GM18498 (cell line): ENCODE measurements around the gene LIMS2.
A peak's percentile ranks its signal among the peaks of the same experiment; 100 is the strongest.

Experiments
- ATAC-seq: cut with Tn5 transposase; IDR thresholded peaks from one replicate; pipeline ENCODE4 v1.9.1; 2021; ENCODE audit warnings: mild to moderate bottlenecking, moderate library complexity; ENCODE audit not compliant: unreplicated experiment

Gene LIMS2

GRCh38 chr2:127675331-127676261, at the start of gene LIMS2:
Gene LIMS2 (minus strand): TSS chr2:127675530. CDS start chr2:127675024, 506 bp downstream.
- no peak for ATAC-seq

DNA sequence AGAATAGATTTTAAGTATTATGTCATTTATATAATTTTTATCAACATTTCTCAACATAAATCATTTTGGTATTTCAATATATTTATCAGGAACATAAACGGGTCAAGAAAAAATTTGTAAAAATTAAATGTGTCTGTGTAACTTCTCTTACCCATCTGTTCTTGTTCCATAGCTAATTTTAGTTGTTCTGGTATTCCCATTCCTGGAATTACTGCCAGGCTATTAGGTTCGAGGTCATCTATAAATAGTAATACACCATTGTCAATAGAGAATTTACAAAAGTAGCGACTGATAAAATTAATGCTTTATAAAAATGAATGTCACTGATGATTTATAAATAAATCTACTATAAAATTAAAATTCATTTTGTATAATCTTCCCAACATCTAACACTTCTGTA, 47.5 kb upstream of the LIMS2 start:
- ATAC-seq = no peak

DNA sequence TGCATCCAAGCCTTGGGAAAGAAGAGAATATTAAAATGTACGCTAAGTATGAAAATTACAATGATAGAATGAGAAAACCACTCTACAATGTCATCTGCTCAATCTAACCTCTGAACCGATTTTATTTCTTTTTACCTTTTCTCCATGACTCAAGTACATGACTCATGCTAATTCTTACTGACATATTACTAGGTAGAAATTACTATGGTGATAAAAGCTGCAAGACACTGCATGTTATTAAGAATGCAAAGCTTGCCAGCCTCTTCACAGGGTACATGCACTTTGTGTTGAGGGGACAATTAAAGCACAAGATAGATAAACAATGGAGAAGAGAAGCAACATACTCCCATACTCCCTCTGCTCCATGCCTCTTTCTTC, 46.6 kb upstream of the LIMS2 start:
- no peak for ATAC-seq

DNA sequence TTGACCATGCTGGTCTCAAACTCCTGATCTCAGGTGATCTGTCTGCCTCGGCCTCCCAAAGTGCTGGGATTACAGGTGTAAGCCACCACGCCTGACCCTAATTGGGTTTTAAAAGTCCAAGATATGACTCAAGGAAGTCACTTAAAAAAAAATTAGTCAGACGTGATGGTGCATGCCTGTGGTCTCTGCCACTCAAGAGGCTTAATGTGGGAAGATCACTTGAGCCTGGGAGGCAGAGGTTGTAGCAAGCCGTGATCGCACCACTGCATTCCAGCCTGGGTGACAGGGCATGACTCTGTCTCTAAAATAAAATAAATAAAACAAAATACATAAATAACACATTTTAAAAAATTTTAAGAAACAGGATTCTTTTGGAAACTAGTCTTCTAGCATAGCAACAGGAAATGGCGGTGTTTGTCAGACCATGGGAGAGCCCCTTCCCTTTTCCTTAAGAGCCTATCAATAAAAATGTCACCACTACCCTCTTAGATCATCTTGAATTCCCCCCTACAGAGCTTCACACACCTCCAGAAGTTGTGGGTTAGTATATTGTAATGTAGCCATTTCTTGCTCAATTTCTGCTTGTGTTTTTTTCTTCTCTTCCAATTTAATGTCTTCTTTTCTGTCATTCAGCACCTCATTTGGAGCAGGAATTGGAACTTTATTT, 46.1 kb upstream of the LIMS2 start:
- no peak for ATAC-seq

- no peak for ATAC-seq
These were observed 44.2 kb upstream of the LIMS2 start for GRCh38 chr2:127719301-127720218.

DNA sequence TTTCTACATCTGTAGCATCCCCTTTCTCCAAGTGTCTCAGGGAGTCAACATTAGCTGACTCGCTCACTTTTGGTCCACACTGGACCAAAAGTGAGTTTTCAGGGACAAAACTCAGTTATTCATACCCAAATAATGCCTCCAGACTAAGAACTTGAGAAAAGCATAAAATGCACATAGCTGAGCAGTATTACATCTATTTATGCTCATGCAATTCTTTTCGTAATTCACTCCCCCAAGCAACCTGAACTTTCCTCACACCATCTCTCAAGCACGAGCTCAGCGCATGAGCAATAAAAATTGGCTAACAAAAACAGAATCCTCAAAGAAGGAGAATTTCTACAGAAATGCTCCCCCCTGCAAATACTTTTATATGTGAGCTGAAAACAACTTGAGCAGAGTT, 42.9 kb upstream of the LIMS2 start:
- no peak for ATAC-seq

DNA sequence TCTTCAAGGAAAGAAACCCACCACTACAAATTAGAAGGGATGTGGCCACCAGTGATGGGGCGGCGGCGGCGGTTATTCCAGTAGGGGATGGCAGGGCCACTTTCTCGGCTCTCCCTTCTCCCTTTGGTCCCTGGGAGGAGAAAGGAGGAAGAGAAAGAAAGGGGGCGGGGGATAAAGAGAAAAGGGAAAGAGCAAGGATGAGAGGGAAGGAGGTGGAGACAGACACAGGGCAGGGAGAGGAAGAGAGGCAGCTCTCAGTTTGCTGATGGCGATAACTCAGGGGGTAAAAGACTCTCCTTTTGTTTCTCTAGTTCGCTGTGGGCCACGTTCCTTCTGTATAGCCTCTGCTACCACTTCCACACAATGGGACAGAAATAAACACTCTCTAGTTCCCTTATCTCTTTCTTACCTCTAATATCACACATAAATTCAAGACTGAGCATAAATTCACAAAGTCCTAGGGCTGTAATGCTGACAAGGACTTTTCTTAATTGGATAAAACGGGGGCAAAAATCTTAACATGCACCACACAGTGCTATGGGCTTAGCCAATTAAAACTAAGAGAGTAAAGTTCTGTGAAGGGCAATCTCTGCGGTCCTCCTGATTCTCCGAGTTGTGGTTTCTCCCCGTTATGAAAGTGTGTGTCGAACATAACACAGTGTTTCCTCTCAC, 40.6 kb upstream of the LIMS2 start:
- no peak for ATAC-seq

DNA sequence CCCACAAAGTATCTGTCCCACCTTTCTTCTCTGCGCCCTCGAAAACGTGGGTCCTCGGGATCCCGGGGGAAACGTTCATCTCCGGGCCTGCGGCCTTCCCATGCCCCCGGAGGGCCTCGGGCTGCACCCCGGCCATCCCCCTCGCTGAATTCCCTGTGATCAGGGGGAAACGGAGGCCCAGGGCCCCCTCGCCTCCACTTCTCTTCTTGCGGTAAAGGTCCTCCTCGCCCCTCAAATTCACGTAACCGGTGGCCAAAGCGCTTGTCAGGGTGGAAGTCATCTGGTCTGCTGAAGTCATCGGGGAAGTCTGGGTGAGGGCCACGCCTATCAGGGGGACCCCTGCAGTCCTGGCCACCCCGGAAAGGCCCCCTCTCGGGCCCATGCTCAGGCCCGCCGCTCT, 38.2 kb upstream of the LIMS2 start:
- no peak for ATAC-seq

GRCh38 chr2:127712999-127713398, 37.7 kb upstream of the LIMS2 start:
- ATAC-seq = no peak

GRCh38 chr2:127709336-127709735, 34.0 kb upstream of the LIMS2 start:
- ATAC-seq = no peak

DNA sequence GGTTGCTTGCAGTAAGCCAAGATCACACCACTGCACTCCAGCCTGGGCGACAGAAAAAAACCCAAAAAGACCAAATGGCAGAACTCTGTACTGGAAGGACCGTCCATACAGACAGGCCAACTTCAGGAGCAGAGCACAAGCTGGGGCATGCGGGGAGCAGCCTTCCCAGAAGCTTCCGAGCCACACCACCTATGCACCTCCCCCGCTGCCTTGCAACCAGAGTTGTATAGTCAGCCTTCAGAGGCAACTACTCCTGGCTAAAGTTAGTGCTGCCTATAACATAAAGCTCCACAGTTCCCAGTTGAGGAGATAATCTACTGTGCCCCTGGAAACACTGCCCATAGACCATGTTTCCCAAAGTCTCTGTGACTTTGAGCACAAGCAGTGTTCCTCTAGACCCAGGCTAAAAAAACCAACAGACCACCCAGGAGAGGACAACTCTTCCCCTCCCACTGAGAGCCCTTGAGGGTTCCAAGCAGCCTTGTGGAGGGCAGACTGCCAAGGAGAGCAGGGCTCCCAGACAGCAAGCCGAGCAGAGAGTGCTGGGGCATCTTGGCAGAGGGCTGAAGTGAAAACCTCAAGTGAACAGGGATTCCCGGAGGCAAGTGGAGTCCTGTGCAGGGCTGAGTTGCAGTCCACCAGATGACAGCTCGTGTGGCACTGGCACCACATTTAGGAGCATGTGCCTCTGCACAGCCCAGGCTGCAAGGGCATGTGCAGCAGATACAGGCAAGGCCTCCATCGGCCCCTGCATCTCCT, 32.7 kb upstream of the LIMS2 start:
- no peak for ATAC-seq

DNA sequence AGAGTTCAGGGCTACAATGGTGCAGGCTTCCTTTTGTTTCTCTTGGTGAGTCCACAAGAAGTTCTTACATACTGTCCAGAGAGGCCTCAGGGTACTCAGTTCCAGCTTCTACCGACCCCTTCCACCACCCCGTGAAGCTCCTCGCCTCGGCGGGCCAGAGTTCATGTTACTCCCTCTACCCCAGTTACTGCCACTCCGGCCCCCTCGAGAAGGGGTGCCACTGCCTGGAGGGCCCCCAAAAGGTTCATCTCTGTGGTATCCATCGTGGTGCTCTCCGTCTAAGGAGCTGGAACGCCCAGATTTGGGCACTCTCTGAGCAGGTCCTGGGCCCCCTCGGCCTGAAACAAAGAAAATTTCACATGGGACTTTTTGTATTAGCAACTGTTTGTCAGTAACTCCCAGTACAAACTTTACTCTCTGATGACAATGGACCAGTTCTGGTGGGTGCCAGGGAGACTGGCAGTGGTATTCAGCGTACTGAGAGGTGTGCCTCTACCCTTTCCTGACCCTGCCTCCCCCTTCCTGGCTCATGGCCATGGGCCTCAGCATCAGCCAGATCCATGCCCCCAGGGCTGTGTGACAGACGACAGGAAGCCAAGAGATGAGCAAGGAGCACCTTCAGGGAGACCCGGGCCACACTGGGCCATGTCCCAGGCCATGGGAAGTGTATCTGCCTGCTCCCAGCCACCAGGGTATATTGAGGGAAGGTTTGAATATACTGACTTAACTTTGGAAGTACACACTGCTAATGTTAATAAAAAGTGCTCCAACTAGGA, 31.1 kb upstream of the LIMS2 start:
- ATAC-seq = no peak

- ATAC-seq = no peak
These were observed 30.2 kb upstream of the LIMS2 start for GRCh38 chr2:127705391-127706065.

GRCh38 chr2:127704641-127705390, 29.5 kb upstream of the LIMS2 start:
- no peak for ATAC-seq

DNA sequence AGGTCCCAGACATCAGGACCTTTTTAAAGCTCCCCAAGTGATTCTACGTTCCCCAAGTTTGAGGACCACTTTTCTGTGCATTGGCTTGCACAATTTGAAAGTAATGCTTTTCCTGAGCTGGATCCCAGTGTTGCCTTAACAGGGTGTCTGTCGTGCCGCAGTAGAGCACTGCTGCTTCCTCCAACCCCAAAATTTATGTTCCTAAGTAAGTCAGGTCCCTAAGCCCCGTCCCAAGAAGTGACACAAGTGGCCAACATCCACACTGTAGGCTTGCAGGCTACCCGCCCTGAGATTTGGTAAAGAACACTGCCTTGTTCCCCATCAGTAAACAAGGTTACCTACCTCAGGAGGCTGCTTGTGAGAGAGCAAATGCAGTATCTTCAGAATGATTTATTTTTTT, 28.0 kb upstream of the LIMS2 start:
- no peak for ATAC-seq

- ATAC-seq = no peak
These were observed 27.2 kb upstream of the LIMS2 start for GRCh38 chr2:127702395-127703009.

GRCh38 chr2:127701651-127702394, 26.5 kb upstream of the LIMS2 start:
- ATAC-seq = peak; percentile 51
